ENCODE data around the gene CNOT2.

CNOT2 gene, protein sequence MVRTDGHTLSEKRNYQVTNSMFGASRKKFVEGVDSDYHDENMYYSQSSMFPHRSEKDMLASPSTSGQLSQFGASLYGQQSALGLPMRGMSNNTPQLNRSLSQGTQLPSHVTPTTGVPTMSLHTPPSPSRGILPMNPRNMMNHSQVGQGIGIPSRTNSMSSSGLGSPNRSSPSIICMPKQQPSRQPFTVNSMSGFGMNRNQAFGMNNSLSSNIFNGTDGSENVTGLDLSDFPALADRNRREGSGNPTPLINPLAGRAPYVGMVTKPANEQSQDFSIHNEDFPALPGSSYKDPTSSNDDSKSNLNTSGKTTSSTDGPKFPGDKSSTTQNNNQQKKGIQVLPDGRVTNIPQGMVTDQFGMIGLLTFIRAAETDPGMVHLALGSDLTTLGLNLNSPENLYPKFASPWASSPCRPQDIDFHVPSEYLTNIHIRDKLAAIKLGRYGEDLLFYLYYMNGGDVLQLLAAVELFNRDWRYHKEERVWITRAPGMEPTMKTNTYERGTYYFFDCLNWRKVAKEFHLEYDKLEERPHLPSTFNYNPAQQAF

DNA sequence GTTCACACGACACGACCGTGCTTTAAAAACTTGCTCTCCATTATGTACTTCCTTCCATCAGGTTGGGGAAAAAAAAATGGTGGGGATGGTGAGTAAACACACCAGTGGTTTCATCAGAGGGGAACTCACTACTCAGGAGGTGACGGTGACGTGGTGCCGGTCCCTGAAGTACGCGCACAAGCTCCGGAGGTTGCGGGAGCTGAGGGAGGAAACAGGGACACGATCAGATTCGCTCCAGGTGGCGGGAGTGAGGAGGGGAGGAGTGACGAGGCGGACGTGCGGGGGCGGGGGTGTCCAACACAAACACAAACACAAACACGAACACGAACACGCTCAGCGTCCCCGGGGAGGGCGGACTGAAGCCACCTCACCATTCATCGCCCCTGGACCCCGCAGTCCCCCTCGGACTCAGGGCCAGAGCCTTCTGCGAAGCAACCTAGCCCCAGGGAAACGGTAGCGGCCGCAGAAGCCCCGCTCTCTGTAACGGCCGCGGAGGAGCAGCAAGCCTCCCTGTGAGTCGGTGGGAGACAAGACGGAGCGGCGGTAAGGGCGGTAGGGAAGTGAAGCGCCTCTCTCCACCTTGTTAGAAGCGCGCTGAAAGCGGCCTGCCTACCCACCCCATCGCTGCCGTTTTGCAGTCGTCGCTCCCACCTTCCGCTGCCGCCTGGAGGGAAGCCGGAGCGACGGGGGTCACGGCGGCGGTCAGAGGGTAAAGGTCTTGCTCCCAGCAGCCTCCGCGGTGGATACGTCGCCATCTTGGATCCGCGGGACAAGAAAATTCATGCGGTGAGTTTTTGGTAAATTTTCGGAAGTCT lies at the start of gene CNOT2:
CNOT2 (plus strand) TSS at position 739 of the 815 bp plus-strand sequence. CDS start 34,794 bp downstream, outside the sequence.
- DNase-seq (ENCODE audit: low read depth) = peak; percentile 73
- peak within 1 kb of the TSS; percentile 64 for H3K4me3 ChIP-seq (ENCODE audit: low read depth, low read length)
- TF ChIP-seq, protein P1, sequence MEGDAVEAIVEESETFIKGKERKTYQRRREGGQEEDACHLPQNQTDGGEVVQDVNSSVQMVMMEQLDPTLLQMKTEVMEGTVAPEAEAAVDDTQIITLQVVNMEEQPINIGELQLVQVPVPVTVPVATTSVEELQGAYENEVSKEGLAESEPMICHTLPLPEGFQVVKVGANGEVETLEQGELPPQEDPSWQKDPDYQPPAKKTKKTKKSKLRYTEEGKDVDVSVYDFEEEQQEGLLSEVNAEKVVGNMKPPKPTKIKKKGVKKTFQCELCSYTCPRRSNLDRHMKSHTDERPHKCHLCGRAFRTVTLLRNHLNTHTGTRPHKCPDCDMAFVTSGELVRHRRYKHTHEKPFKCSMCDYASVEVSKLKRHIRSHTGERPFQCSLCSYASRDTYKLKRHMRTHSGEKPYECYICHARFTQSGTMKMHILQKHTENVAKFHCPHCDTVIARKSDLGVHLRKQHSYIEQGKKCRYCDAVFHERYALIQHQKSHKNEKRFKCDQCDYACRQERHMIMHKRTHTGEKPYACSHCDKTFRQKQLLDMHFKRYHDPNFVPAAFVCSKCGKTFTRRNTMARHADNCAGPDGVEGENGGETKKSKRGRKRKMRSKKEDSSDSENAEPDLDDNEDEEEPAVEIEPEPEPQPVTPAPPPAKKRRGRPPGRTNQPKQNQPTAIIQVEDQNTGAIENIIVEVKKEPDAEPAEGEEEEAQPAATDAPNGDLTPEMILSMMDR (IDR thresholded peaks at IDR 0.05; ENCODE audit: control insufficient read depth, extremely low read depth, insufficient read depth) = no peak

DNA sequence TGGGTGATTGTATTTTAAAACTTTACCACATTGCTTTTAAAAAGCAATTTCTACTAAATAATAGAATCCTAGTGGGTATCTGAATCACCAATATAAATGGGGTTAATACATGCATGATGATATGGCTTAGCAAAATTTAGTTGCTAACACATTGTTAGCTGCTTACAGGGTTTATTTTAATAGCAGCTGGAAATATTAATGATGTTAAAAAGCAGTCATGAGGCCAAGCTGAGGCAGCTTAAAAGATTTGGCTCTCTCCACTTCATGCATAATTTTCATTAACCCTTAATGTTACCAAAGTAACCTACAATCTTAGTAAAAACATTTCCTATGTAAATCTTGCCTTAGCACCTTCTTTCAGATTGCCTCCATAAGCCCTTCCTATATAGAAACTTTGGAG lies 49.2 kb upstream of the CNOT2 start:
- H3K4me3 ChIP-seq (ENCODE audit: low read depth, low read length) = no peak overlapping the region
- DNase-seq (ENCODE audit: low read depth) = no peak
- TF ChIP-seq, protein P1 (IDR thresholded peaks at IDR 0.05; ENCODE audit: control insufficient read depth, extremely low read depth, insufficient read depth) = no peak

DNA sequence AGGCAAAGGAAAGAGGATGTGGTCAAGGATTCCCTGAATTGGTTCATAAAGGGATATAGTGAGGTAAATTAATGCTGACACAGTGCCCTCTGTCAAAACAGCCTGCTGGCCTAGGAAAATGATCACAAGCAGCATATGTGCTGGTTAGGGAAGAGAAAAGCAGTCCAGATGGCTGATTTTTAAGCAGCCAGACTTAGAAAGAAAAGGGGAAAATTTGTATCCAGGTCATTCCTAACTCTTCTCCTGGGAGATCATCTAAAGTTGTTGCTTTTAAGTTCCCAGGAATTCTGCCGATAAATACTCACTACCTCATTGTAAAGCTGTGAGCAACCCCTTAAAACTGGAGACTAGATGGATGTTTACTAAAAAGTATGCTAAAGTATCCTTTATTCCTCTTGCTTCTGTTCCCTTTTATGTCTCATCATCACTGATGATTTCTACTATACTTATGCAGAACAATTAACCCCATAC lies 46.4 kb upstream of the CNOT2 start:
- TF ChIP-seq, protein P1 (IDR thresholded peaks at IDR 0.05; ENCODE audit: control insufficient read depth, extremely low read depth, insufficient read depth) = no peak
- no peak for DNase-seq (ENCODE audit: low read depth)
- no peak overlapping the region for H3K4me3 ChIP-seq (ENCODE audit: low read depth, low read length)

DNA sequence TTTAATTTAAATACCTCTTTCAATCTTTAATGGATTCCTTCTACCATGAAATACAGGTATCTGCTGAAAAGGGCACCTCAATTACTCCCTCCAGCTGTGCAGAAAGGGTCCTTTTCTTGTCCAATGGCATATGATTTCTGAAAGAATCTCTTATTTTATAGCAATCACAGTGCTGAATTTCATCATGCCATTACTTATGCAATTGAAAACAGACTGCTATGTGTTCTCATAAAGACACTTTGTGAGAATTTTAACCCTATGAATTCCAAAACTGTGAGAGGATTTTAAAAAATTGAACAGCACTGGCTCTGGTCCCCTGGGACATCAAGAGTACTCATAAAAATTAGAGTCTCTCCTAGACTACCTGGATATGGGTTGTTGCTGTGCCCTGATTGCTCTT lies 45.9 kb upstream of the CNOT2 start:
- H3K4me3 ChIP-seq (ENCODE audit: low read depth, low read length) = no peak overlapping the region
- TF ChIP-seq, protein P1 (IDR thresholded peaks at IDR 0.05; ENCODE audit: control insufficient read depth, extremely low read depth, insufficient read depth) = no peak
- no peak for DNase-seq (ENCODE audit: low read depth)

DNA sequence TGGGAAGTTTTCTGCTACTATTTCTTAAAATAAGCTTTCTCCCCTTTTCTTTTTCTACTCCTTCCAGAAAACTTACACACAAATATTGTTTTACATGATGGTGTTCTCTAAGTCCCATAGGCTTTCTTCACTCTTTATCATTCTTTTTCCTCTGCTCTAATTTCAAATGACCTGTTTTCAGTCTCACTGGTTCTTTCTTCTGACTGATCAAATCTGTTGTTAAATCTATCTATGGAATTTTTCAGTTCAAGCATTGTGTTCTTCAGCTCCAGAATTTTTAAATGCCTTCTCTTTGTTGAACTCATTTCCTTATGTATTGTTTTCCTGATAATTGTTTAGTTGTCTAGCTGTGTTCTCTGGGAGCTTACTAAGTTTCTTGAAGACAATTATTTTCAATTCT lies 29.5 kb upstream of the CNOT2 start:
- no peak for DNase-seq (ENCODE audit: low read depth)
- TF ChIP-seq, protein P1 (IDR thresholded peaks at IDR 0.05; ENCODE audit: control insufficient read depth, extremely low read depth, insufficient read depth) = no peak
- H3K4me3 ChIP-seq (ENCODE audit: low read depth, low read length) = no peak overlapping the region

DNA sequence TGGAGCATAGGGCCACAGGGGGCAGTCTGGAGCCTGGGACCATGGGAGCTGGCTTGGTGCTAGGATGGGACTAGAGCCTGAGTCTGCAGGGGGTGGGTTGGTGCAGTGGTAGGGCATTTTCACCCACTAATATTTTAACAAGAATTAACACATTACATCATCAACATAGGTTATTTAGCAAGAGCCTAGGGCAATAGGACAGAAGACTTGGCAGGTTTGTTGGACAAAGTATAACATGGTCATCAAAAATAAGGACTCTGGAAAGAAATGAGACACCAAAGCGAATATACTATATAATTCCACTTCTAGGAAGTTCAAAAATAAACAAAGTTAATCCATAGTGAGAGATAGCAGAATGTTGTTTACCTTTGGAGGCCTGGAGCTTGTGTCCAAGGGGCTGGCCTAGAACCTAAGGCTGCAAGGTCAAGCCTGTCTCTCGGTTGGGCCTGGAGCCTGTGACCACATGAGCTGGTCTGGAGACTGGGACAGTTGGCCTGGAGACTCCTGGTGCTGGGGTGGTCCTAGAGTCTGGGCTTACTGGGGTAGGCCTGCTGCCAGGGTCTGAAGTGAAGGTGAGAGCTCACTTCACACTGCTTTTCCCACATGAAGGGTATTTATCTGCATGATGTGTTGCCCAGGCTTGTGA lies 28.1 kb upstream of the CNOT2 start:
- no peak for DNase-seq (ENCODE audit: low read depth)
- H3K4me3 ChIP-seq (ENCODE audit: low read depth, low read length) = no peak overlapping the region
- TF ChIP-seq, protein P1 (IDR thresholded peaks at IDR 0.05; ENCODE audit: control insufficient read depth, extremely low read depth, insufficient read depth) = no peak
